A549 treated with CORT108297 at 1 μM for 4 hours (cell line): ENCODE measurements around the gene TAS2R1. TPM values are rescaled to one million over a fixed set of nuclear protein-coding genes. Genes with fewer than 3 reads are reported as not detected.

ENCODE experiments used
- total RNA-seq: library from RNA; stranded (reverse); fragments of 200-300 nt; extraction: Qiagen RNA extraction; gene quantifications from 5 replicates; pipeline ENCODE4 v1.2.3, GENCODE V29; 2022

TAS2R1 gene, protein sequence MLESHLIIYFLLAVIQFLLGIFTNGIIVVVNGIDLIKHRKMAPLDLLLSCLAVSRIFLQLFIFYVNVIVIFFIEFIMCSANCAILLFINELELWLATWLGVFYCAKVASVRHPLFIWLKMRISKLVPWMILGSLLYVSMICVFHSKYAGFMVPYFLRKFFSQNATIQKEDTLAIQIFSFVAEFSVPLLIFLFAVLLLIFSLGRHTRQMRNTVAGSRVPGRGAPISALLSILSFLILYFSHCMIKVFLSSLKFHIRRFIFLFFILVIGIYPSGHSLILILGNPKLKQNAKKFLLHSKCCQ
- not detected in 5 replicates for total RNA-seq

DNA sequence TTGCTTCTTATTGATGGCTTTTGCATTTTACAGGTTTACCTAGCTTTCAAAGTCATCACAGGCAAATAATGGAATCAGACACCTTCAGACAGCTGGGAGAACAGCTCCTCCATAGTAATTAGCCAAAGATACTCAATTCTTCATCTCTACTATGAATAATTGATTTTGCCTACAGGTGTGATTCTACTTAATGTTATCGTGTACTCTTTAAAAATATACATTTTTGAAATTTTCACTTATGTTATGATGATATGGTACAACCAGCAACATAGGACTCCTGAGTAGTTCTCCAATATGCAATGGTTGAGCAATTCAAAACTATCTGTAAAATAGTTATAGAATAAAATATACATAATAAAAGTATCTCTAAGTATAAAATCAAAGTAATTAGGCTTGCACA lies at the start of gene TAS2R1:
TAS2R1 (minus strand) TSS at position 101 of the 400 bp plus-strand sequence. CDS start 319 bp downstream, outside the sequence.

Other genes with a start within 250 kb of the TAS2R1 start
- gene SEMA5A, start 84.3 kb downstream of the TAS2R1 start, total RNA-seq, result not detected in 5 replicates